ES-I3 (cell line): Measurements from ENCODE around the gene CCDC120.
A peak's percentile ranks its signal among the peaks of the same experiment; 100 is the strongest.

Experiments used
- H3K36me3 ChIP-seq: 2 replicates; pipeline ENCODE4 v1.6.1; 2013; ENCODE audit warnings: mild to moderate bottlenecking, low read length, control low read depth, moderate library complexity; ENCODE audit not compliant: insufficient read depth
- H3K4me1 ChIP-seq: 2 replicates; pipeline ENCODE4 v1.6.1; 2013; ENCODE audit warnings: mild to moderate bottlenecking, control low read depth, low read length; ENCODE audit not compliant: insufficient read depth
- H3K9ac ChIP-seq: 2 replicates; pipeline ENCODE4 v1.6.1; 2013; ENCODE audit warnings: low read depth, mild to moderate bottlenecking, low read length, moderate library complexity
- H3K9me3 ChIP-seq: 2 replicates; pipeline ENCODE4 v1.6.1; 2013; ENCODE audit warnings: mild to moderate bottlenecking, low read length, moderate library complexity; ENCODE audit not compliant: control insufficient read depth, insufficient read depth

CCDC120 gene

GRCh38 chrX:49053223-49054072, 5.4 kb upstream of the CCDC120 start:
- Histone ChIP-seq H3K9ac (peak overlapping the region; percentile 54), H3K36me3 (0 out of 2 replicates have a peak, but pooled peaks cover 3% of the 10 kb centered on the region), H3K4me1 (peaks cover 7% of the 10 kb centered on the region), H3K9me3 (no peaks in the 10 kb centered on the region)

GRCh38 chrX:49054073-49054762, 4.6 kb upstream of the CCDC120 start:
- H3K4me1 ChIP-seq = peaks cover 9% of the 10 kb centered on the region
- H3K9ac ChIP-seq = peak overlapping the region; percentile 54
- H3K36me3 ChIP-seq = 0 out of 2 replicates have a peak, but pooled peaks cover 3% of the 10 kb centered on the region
- H3K9me3 ChIP-seq = no peaks in the 10 kb centered on the region

GRCh38 chrX:49059201-49059600, 402 bp downstream of the CCDC120 start:
- H3K9ac ChIP-seq = peak overlapping the region; percentile 78
- peaks cover 9% of the 10 kb centered on the region for H3K4me1 ChIP-seq
- peaks cover 5% of the 10 kb centered on the region; the same call in 1 of the 2 replicates for H3K36me3 ChIP-seq
- no peaks in the 10 kb centered on the region for H3K9me3 ChIP-seq

DNA sequence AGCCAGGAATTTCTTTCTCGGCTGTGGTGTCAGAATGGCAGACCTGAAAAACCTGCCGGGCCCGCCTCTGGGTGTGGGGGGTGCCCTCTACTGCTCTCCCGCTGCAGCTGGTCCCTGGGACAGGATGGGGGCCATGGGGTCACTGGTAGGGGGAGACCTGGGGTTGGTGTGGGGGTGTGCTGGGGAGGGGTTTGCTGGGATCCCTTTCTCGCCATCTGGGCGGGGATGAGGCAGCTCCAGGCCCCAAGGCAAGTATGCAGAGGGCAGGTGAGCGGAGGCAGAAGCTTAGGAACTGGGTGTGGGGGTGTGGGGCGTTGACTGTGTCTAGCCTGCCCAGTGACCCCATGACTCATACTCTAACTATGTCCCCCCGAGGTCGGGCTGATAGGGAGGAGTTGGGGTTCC, 884 bp downstream of the CCDC120 start:
- Histone ChIP-seq H3K36me3 (peaks cover 5% of the 10 kb centered on the region; the same call in 1 of the 2 replicates), H3K4me1 (peaks cover 9% of the 10 kb centered on the region), H3K9me3 (no peaks in the 10 kb centered on the region), H3K9ac (peak overlapping the region; percentile 78; the same call in 1 of the 2 replicates)

GRCh38 chrX:49060914-49061313, 2.1 kb downstream of the CCDC120 start:
- no peak overlapping the region for H3K9ac ChIP-seq
- peaks cover 9% of the 10 kb centered on the region for H3K4me1 ChIP-seq
- H3K9me3 ChIP-seq = no peaks in the 10 kb centered on the region
- peaks cover 4% of the 10 kb centered on the region; the same call in 1 of the 2 replicates for H3K36me3 ChIP-seq

GRCh38 chrX:49061490-49061889, 2.7 kb downstream of the CCDC120 start:
- Histone ChIP-seq H3K9ac (no peak overlapping the region), H3K36me3 (peaks cover 6% of the 10 kb centered on the region; the same call in 1 of the 2 replicates), H3K4me1 (peaks cover 9% of the 10 kb centered on the region), H3K9me3 (no peaks in the 10 kb centered on the region)

- H3K4me1 ChIP-seq = peaks cover 9% of the 10 kb centered on the region
- no peaks in the 10 kb centered on the region for H3K9me3 ChIP-seq
- H3K36me3 ChIP-seq = peaks cover 6% of the 10 kb centered on the region; the same call in 1 of the 2 replicates
- no peak overlapping the region for H3K9ac ChIP-seq
Measured at GRCh38 chrX:49061916-49062315, 3.1 kb downstream of the CCDC120 start.

DNA sequence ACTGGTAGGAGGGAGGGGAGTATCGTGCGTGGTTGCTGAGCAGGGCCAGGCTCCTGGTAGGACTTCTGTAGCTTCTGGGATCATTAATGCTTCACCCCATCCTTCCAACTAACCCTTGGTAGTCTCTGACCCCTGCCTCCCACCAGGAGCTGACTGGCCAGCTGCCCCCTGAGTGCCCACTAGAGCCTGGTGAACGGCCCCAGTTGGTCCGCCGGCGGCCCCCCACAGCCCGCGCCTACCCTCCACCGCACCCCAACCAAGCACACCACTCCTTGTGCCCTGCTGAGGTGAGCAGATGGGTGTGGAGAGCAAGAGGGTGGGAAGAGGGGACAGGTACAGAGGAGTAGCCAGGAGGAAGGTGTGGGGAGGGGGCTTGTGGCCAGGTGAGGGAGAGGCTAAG, 4.9 kb downstream of the CCDC120 start:
- Histone ChIP-seq H3K36me3 (peaks cover 6% of the 10 kb centered on the region; the same call in 1 of the 2 replicates), H3K9ac (no peak overlapping the region), H3K9me3 (no peaks in the 10 kb centered on the region), H3K4me1 (no peaks in the 10 kb centered on the region; the same call in 1 of the 2 replicates)

- no peak overlapping the region for H3K9ac ChIP-seq
Measured at GRCh38 chrX:49064303-49064702, 5.5 kb downstream of the CCDC120 start.

DNA sequence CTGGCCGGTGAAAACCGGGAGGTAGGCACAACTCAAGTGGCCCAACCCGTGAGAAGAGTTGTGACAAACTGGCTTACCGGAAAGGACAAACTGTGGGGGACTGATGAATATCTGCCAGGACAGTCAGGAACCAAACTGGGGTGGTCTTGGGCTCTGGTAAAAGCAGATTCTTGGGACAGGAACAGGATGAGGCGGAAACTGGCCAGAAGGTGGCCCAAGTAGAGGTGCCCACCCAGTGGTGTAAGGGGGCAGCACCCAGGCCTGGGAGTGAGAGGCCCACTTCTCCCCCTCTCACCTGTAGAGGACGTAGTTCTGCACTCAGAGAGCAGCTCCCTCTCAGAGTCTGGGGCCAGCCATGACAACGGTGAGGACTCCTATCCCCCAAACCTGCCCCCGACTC, 5.9 kb downstream of the CCDC120 start:
- Histone ChIP-seq H3K9me3 (no peaks in the 10 kb centered on the region), H3K36me3 (peaks cover 6% of the 10 kb centered on the region; the same call in 1 of the 2 replicates), H3K9ac (no peak overlapping the region), H3K4me1 (no peaks in the 10 kb centered on the region; the same call in 1 of the 2 replicates)

More at GRCh38 chrX:49064303-49064702, 5.5 kb downstream of the CCDC120 start:
- Histone ChIP-seq H3K4me1 (no peaks in the 10 kb centered on the region; the same call in 1 of the 2 replicates), H3K36me3 (peaks cover 6% of the 10 kb centered on the region; the same call in 1 of the 2 replicates), H3K9me3 (no peaks in the 10 kb centered on the region)

DNA sequence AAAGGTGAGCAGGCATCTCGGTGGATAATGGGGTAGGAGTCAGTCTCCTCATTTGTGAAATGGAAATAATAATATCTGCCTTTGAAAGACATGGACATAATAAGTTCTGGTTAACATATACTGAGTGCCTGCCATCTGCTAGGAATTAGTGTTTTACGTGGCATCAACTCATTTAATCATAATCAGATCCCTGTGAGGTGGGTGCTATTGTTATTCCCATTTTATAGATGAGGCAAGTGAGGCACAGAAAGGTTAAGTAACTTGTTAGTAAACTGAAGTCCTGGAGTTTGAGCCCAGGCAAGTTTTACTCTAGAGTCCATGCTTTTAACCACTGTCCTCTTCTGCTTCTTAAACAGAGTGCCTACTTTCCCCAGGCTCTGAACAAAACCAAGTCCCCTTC, 7.5 kb downstream of the CCDC120 start:
- Histone ChIP-seq H3K9ac (no peak overlapping the region), H3K36me3 (peaks cover 6% of the 10 kb centered on the region; the same call in 1 of the 2 replicates), H3K4me1 (no peaks in the 10 kb centered on the region), H3K9me3 (no peaks in the 10 kb centered on the region)

GRCh38 chrX:49066690-49067089, 7.9 kb downstream of the CCDC120 start:
- no peaks in the 10 kb centered on the region for H3K9me3 ChIP-seq
- no peaks in the 10 kb centered on the region for H3K4me1 ChIP-seq
- H3K9ac ChIP-seq = no peak overlapping the region
- peaks cover 4% of the 10 kb centered on the region; the same call in 1 of the 2 replicates for H3K36me3 ChIP-seq

DNA sequence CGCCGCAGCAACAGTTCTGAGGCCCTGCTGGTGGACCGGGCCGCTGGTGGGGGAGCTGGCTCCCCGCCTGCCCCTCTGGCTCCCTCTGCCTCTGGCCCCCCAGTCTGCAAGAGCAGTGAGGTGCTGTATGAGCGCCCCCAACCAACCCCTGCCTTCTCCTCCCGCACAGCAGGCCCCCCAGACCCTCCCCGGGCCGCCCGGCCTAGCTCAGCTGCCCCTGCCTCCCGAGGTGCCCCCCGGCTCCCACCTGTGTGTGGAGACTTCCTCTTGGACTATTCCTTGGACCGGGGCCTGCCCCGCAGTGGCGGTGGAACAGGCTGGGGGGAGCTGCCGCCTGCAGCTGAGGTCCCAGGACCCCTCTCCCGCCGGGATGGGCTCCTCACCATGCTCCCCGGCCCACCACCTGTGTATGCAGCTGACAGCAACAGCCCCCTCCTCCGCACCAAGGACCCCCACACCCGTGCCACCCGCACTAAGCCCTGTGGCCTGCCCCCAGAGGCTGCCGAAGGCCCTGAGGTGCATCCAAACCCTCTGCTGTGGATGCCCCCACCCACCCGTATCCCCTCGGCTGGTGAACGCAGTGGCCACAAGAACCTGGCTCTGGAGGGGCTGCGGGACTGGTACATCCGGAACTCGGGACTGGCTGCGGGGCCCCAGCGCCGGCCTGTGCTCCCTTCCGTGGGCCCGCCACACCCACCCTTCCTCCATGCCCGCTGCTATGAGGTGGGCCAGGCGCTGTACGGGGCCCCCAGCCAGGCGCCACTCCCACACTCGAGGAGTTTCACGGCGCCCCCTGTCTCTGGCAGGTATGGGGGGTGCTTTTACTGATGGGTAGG, 8.7 kb downstream of the CCDC120 start:
- peaks cover 4% of the 10 kb centered on the region; the same call in 1 of the 2 replicates for H3K36me3 ChIP-seq
- H3K9me3 ChIP-seq = no peaks in the 10 kb centered on the region
- H3K9ac ChIP-seq = no peak overlapping the region
- H3K4me1 ChIP-seq = no peaks in the 10 kb centered on the region

DNA sequence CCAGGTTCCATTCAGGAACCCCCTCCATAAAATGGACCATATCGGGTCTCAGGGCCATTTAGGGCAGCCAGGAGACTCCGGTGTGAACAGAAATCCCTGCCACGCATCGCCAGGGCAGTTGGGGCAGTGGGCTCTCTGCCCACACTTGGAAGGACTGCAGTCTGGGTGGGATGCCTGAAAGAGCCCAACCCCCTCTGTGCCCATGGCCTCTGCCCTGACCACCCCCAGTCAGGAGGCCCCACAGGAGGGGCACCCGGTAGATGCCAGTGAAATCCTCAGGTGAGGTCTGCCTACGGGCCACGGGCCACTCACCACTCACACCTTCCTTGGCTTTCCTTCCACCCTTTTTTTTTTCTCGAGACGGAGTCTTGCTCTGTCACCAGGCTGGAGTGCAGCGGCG, 10.2 kb downstream of the CCDC120 start:
- Histone ChIP-seq H3K9ac (no peak overlapping the region), H3K4me1 (no peaks in the 10 kb centered on the region), H3K36me3 (peaks cover 4% of the 10 kb centered on the region; the same call in 1 of the 2 replicates), H3K9me3 (no peaks in the 10 kb centered on the region)
